IPS-18c (cell line): ENCODE data around the gene RHOV.

ENCODE experiments used
- H3K4me3 ChIP-seq: 2 replicates; pipeline ENCODE4 v1.7.0; 2013; ENCODE audit warnings: low read depth, mild to moderate bottlenecking, low read length, moderate library complexity; ENCODE audit not compliant: insufficient read depth
- H3K9me3 ChIP-seq: one replicate; pipeline ENCODE4 v1.6.1; 2013; ENCODE audit warnings: mild to moderate bottlenecking, low read length, moderate library complexity; ENCODE audit not compliant: control insufficient read depth, insufficient read depth

RHOV gene

DNA sequence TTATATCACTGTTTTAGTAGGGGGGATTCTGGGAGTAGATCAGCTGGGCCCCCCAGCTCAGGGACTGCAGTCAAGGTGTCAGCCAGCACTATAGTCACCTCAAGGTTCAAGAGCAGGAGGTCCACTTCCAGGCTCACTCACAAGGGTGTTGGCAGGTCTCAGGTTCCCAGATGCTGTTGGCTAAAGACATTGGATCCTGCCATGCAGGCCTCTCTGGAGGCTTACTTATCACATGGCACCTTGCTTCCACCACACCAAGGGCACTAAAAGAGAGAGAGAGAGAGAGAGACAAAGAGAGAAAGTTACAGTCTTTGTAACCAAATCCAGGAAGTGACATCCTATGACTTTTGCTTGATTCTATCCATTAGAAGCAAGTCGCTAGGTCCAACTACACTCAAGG, 38.0 kb downstream of the RHOV start:
- Histone ChIP-seq H3K4me3 (no peak overlapping the region), H3K9me3 (no peaks in the 10 kb centered on the region)

GRCh38 chr15:40832903-40833302, 41.1 kb downstream of the RHOV start:
- H3K9me3 ChIP-seq = no peaks in the 10 kb centered on the region
- no peak overlapping the region for H3K4me3 ChIP-seq

GRCh38 chr15:40831861-40832260, 42.2 kb downstream of the RHOV start:
- no peaks in the 10 kb centered on the region for H3K9me3 ChIP-seq

DNA sequence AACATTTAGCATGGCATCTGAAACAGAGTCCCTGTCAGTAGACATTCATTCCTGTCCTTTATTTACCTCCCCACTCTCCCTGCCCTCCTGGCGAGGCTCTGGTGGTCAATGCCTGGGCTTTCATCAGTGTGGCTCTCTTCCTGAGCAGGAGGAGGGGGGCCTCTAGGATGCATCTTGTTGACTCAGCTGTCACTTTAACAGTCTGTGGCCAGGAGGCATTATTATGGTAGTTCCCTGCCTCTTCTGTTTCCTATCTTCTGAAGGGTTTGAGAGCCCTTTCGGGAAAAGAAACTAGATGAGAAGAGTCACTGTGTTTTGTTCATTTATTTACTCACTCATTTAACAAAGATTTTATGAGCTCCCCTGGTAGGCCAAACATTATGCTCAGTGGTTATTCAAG, 43.1 kb downstream of the RHOV start:
- no peak overlapping the region for H3K4me3 ChIP-seq
- H3K9me3 ChIP-seq = no peaks in the 10 kb centered on the region

More at GRCh38 chr15:40831861-40832260, 42.2 kb downstream of the RHOV start:
- H3K4me3 ChIP-seq = no peak overlapping the region

DNA sequence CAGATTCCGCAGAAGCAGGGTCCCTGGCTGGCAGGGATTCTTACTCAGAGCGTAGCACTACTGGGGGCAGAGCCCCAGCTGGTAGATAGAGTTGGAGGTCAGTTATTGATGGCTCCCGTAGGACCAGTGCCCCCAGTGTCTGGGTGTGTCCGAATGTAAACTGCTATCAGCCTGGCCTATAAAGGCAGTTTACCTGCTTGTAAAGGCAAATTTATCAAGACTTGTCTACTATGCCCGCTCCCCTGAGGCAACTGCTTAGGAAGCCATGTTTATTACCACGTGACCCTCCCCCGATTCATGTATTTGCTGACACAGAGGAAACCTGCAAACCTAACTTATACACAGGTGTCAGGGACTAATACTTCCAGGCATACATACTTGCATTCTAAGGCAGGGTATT, 44.9 kb downstream of the RHOV start:
- no peak overlapping the region for H3K4me3 ChIP-seq

DNA sequence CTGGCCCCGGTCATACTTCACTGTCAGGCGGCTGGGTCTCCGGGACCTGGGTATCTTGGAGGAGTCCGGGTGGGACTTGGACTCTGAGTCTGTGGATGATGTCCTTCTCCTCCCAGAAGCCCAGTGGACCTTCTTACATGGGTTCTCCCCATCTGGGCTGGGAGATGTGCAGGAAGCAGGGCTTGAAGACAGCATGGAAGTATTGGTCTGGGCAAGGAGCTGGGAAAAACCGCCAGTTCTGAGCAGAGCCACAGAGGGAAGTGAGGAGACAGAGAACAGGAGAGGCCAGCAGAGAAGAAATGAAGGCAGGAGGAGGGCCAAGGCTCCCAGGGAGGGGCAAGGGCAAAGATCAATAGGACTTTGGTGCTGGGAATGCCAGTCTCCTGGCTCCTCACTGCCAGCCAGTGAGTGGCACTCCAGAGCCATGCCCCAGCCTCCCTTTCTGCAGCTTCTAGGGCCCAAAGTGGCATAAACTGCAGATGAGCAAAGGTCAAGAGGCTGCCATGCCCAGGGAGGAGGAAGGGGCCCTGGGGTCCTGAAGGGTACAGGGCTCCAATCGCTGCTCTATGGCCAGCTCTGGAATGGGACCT, 45.5 kb downstream of the RHOV start, which contains the start of gene PPP1R14D:
Gene PPP1R14D, minus strand, starts transcription at position 262 of the 590 bp plus-strand sequence. Its CDS starts 67 bp downstream, at position 195.
- H3K4me3 ChIP-seq = no peak within 1 kb of the TSS
- no peaks in the 10 kb centered on the region for H3K9me3 ChIP-seq

More for the DNA sequence above, 44.9 kb downstream of the RHOV start:
- H3K9me3 ChIP-seq = no peaks in the 10 kb centered on the region

- H3K9me3 ChIP-seq = no peaks in the 10 kb centered on the region
- H3K4me3 ChIP-seq = no peak overlapping the region
These were observed 47.5 kb downstream of the RHOV start for GRCh38 chr15:40826423-40827075.

DNA sequence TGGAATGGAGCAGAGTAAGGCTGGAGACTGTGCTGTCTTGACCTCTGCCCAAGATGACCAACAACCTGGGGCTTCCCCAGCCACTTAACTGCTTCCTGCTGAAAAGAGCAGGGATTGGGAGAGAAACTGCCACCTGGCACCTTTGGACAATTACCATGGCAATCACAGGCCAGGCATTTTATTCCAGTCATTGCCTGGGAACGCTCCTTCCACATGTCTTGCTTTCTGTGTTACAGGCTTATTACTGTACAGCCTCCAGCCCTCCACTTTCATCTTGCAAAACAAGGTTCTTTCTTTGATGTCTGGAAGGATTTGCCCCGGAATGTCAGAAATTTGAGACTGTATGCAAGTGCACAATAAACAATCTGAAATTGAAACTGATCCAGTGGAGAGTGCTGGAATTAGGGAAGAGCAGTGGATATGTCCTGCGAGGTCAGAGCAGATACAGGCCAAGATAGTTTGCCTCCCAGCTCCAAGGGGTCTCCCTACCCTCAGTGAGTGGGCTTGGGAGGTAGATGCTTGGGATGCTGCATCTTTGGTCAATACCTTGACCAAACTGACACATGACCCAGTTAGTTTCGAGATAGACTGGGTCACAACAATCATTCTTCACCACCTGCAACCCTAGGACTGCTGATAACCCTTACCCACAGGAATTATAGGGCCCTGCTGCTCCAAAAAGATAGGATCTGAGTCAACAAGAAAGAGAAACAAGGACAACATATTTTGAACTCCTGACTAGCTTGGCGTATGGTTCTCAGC, 48.2 kb downstream of the RHOV start:
- no peaks in the 10 kb centered on the region for H3K9me3 ChIP-seq
- H3K4me3 ChIP-seq = no peak overlapping the region

DNA sequence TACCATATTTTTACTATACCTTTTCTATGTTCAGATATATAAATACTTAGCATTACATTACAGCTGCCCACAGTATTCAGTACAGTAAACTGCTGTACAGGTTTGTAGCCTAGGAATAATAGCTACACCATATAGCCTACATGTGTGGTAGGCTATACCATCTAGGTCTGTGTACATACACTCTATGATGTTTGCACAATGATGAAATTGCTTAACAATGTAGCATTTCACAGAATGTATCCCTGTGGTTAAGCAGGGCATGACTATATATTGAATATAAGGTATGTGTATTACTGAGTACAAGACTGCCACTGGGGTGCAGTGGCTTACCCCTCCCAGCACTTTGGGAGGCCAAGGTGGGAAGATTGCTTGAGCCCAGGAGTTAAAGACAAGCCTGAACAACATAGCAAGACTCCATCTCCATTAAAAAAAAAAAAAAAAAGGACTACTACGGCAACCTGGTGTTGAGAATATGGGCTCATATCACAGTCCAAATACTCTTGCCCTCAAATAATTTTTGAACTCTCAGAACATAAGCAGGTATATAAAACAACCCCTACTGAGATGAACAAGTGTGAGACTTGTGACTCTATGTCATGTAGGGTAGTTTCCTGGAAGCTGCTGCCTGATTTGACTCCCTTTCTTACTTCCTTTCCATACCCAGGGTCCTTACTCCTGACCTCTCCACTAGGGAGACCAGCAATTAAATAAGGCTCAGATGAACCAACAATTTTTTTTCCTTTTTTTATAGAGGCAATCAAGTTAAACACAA, 50.3 kb downstream of the RHOV start:
- H3K4me3 ChIP-seq = no peak overlapping the region
- H3K9me3 ChIP-seq = no peaks in the 10 kb centered on the region
